ENCODE measurements around the gene SCFD2. TPM values are rescaled to one million over a fixed set of nuclear protein-coding genes. Genes with fewer than 3 reads are reported as not detected.

SCFD2 gene
- total RNA-seq, 1 experiment from 2014 or later, result 27.6 TPM

DNA sequence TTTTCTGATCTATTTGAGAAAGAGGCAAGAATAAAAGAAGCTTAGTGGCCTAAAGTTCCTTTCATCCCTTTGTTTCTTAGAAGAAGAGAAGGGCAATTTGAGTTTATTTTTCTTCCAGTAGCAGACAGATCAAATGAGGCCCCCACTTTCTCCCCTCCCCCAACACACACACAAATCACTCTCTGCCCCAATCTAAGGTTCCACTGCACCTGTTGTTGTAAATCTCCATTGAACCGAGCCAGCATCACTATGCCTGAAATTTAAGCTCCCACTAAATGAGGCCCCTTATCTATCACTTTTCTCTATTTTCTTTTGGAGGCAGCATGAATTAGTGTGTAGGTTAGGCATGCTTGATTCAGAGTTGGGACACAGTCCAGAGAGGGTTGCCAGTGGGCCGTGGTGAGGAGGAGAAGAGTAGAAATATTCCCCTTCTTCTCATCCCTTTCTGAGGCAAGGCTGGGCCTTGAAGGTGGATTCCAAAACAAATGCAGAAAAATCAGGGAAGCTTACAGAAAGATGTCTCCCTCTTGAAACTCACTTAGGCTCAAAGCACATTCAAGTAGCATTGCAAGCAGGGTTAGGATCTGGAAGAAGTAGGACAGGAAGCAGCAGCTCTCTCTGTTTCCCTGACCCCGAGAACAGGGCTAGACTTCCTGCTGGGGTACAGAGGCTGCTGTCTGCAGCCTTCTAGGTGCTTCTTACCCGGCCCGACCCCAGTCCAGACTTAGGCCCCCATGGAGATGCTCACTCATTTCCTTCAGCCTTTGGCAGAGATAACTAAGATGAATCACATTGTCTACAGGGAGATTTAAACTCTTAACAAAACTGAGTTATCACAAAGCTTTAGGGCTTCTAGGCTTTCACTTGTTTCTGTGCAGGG is 433.0 kb downstream of the SCFD2 start:
- DNase-seq (ENCODE audit: low read depth), result no peak

DNA sequence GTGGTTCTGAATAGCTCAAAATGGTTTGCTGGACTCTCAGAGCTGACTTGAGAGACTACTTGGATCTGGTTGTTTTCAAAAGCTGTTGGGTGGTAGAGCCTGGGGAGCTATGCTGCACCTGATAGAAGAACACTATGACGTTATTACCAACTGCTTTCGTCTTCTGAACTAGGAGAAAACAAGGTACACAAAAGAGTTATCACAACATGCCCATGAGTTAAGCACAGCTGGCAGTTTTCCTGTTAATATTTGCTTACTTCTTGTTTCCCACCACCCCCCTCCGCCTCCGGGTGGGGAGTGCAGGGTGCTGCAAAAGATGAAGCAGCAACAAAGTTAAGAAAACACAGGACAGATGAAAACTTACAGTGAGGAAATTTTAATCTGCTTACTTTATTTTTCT is 434.6 kb downstream of the SCFD2 start:
- DNase-seq (ENCODE audit: low read depth), result no peak

DNA sequence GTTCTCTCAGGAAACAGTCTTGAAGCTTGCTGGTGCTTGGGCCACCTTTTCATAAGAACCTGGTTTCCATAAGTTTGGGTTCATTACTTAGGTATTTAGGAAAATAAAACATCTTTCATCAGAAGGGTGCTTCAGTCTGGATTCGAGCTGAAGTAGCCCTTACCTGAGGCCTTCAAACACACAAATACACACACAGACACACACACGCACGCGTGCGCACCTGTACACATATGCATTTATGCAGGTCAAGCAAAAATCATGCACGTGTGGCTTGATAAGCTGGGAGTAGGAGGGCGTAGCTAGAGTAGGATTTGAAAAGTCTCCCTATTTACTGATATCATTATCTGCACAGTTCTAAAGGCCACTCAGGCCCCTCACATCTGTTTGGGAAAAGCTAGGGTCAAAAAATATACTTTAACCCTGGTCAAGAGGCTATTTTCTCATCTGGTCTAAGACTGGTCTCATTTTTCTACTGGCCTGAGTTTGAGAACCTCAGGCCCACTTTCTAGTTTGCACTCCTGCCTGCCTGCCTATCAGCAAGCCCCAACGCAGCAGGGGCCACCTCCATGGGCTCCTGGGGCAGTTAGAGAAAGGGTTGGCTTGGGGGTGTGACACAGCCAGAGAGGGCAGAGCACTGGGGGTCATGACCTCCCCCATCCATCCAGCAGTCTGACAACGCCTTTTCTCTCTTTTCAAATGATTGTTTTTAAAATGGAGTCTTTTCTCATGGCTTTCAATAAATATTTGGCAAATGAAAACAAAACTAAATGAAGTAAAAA is 439.5 kb downstream of the SCFD2 start:
- no peak for DNase-seq (ENCODE audit: low read depth)

DNA sequence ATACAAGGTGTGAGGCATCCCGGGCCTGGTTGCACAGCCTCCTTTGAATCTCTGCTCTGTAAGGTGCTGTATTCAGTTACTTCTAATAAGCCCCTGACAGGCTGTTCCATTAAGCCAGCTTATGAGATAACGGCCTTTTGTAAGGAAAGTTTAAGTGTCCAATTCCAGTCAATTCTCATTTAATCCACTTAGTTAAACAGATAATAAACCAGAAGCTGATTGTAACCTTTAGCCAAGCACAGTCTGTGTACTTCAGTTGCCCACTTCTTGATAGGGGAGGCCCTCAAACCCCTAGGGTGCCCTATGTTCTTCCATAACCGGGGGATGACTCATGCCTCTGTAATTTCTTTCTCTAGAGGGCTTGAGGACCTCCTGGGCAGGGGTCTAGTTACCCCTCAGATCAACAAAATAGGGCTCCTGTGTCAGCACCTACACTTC is 440.3 kb downstream of the SCFD2 start:
- DNase-seq (ENCODE audit: low read depth), result peak; percentile 12

DNA sequence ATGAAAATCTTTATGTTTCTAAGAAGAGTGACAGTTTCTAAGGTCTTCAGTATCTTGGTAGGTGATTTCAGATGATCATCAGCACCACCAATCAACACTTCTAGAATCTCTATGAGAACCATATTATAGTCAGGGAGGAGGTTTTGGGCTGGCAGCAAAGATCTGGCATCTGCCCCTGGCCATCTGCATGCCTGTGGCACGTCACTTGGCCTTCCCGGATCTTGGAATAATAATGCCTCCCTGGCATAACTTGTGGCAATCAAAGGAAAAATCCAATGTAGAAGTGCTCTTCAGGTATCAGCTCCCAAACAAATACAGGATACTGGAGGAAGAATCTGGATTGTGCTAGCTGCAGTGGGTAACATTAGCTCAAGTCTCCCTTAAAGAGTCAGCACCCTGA is 446.4 kb downstream of the SCFD2 start:
- no peak for DNase-seq (ENCODE audit: low read depth)

DNA sequence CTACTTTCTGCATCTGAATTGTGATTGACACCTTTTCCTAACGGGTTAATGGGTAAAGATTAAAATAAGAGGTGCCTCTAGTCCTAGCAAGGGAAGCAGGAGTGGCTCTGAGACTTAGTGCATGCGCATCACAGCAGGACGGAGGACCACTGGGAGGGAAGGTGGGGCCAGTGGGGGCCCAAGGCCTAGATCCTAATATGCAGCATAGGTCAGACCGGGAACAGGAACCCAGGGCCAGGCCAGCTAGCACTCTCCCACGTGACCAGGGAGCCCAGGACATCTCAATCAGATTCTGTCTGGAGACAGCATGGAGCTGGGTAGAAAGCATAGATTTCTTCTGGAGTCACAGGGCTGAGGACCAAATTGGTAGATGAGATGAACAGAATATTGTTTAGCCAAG is 448.0 kb downstream of the SCFD2 start:
- no peak for DNase-seq (ENCODE audit: low read depth)

DNA sequence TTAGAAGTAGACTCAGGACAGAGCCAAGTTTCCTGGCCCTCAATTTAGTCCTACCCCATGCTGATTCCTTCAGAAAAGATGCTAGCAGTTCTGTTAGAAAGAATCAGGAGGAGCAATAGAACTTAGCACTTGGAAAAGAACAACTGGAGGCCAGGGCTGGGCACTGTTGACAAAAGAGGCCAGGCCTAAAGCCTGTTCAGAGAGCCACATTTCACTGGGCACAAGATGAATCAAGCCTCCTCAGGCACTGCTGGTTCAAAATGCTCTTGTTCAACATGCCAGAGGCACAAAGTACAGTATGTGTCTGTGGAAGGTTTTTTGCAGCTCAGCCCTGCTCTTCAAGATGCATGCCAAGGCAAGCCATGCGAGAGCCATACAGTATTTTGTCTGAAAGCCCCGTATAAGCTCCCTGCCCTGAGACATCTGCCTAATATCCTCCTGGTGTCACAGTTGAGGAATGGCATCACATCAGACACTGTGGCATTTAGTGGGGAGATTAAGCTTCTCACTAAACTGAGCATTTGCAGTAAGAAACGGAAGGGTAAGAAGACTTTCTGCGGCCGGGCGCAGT is 450.0 kb downstream of the SCFD2 start:
- DNase-seq (ENCODE audit: low read depth), result peak; percentile 3

DNA sequence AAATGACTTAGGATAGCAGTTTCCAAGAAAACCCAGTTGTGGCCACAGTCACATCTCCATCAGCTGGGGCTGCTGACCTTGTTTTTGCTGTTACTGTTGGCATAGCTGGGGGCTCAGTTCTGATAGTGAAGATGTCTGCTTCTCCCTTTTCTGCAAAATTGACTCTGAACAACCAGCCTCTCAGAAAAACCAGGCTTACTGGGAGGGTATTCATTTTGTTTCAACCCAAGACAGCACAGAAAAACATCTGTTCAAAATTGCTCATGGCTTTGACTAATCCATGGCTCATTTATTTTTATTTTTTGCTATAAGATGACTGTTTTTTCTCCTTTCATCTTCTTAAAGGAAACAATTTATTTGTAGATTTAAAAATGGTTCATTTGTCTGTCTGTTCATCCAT is 450.7 kb downstream of the SCFD2 start:
- DNase-seq (ENCODE audit: low read depth), result no peak

DNA sequence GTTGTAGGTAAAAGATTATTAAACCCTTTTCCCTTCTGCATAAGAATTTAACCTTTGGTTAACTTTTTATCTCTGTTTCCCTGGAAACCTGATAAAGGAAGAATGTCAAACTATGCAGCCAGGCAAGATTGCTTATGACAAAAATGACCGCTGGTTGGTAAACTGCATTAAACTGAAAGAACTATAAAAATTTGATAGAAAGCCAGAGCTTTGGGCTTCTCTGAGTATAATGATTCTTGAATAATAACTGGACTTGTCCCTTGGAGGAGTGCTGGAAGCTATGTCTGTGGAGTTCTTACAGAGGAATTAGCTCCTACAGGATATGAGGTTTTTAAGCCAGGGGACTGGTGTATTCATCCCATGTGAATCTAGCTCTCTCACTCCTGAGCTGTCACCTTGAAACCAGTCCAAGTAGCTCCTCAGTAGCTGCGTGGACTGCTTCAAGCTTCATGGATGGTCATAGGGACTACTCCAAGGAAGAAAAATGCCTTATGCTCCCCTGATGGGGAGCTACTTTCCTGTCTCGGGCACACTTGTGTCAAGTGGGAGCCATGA is 451.7 kb downstream of the SCFD2 start:
- DNase-seq (ENCODE audit: low read depth), result peak; percentile 35

DNA sequence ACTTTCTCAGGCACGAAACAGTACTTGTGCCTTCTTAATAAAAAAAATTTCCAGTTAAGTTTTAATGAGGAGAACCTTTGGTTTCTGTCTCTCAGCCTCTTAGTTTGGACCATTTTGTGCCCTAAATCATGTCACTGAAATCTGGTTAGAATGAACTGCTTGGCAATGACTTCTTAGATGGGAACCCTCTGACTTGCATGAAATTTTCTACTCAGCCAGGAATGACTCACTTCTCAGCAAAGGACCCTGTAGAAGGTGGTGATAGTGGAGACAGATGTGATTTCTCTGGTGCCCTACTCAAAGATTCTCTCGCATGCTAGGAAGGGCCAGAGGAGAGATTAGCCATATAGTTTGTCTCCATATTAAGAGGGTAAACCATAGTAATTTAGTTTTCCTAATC is 453.3 kb downstream of the SCFD2 start:
- peak; percentile 39 for DNase-seq (ENCODE audit: low read depth)

DNA sequence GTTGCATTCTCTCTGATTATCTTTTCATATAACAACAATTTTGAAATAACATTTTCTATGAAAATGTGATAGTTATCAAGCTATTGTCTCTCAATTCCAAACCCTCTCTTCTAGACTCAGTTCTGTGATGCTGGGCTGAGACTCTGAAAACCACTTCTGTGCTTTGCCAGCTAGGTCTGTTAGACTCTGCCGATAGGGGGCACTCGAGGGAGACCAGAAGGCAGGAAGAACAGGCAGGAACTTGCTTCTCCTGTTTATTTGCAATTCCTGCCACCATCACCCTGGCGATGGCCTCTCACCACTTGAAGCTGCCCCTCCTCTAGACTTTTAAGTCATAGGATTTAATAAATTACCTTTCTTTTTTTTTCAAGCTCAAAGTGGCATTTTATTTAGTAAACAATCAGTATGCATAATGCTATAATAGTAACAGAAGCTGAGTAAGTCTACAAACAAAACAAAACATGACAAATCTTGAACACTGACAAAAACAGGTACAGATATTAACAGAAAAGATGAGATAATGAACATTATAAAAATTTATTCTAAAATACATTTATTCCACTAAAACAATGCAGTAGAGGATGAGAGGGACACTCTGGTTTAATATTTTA is 454.1 kb downstream of the SCFD2 start:
- peak; percentile 62 for DNase-seq (ENCODE audit: low read depth)

DNA sequence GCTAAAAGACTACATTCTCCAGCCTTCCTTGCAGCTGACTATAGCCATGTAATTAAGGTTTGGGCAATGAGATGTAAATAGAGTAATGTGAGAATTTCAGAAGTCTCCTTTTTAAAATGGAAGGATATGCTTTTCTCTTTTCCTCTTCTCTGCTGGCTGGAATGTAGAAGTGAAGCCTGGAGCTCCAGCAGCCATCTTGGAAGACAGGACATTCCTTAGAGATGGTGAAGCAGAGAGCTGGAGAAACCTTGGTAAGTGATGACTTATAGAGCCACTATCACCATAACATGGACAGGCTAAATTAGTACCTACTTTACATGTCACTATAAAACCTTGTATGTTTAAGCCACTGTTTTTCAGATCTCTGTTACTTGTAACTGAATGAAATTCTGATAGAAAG is 455.7 kb downstream of the SCFD2 start:
- DNase-seq (ENCODE audit: low read depth), result no peak

DNA sequence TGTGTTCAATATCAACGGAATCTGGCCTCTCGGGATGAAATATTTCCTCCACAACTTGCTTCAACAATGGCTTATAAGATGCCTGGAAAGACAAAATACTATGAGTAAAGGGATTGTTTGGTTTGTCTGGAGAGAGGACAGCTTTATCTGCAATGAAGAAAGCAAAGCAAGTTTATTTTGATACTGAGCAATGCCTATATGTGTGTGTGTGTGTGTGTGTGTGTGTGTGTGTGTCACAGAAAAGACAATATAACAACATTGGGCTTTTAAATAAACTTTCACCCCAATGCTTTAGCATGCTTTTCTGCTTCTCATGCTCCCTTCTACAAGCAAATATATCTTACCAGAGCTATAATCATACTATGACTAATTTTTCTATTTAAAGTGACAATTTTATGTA is 458.4 kb downstream of the SCFD2 start:
- no peak for DNase-seq (ENCODE audit: low read depth)

DNA sequence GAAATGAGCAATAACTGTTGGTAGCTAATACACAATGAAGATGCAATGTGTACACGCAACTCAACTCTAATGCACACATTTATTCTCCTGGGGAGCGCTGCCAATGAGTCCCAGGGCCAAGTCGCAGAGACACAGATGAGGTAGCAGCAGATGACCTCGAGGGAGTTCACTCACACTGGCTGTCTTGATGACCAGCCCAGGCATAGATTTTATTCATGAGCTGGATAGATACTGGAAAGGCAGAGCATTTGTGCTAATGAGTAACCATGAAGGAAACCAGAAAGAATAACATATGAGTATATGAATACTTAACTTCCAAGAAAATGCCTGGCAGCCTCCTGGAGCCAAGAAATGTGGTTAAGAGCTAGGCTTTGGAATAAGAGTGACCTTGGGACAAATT is 461.4 kb downstream of the SCFD2 start:
- no peak for DNase-seq (ENCODE audit: low read depth)

DNA sequence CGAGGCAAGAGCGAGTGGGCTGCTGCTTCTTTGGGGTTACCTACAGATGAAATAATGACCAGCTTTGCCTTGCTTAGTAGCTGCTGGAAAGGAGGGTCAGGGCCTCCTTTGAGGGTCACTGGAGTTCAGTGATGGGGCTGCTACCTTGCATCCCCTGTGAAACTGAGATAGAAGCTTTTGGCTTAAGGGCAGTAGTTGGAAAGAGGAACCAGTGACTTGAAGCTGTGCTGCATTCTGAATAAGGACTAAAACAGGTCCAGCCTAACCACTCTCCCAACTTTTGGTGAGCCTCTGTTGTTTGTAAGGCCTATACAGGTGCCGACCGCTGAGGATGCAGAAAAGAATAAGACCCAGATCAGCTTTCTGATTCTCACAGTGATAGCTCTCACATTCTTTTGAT is 462.6 kb downstream of the SCFD2 start:
- no peak for DNase-seq (ENCODE audit: low read depth)

DNA sequence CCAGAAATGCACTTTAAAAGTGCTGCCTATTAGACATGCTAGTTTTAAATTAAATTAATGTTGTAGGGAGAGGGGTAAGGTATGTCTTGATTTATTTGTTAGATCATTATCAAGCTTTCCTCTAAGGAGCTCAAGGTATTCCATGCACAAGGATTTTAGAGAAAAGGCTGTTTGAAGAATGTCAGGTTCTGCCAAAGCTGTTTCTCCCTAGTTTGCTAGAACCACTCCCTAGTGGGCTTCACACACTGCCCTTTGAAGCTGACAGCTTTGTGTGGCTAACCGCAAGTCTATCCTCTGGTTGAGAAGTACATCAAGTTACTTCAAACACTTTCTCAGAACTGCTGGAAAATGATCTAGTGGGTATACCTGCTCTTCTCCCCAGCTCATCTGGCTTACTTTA is 471.4 kb downstream of the SCFD2 start:
- no peak for DNase-seq (ENCODE audit: low read depth)

DNA sequence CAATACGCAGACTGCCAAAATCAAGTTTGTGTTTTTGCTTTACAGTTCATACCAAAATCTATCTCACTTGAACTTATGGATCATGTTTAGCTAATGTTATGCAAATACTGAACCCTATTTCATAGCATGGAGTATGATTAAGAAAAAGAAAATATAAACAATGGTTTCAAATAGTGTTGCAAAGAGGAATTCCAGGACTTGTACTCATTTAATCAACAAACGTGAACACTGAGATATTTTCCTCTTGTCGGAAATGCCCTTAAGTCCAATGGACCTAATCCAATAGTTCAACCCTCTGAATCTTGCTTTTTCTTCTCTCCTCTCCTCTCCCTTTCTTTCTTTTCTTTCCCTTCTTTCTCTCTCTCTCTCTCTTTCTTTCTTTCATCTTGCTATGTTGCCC is 473.0 kb downstream of the SCFD2 start:
- no peak for DNase-seq (ENCODE audit: low read depth)

DNA sequence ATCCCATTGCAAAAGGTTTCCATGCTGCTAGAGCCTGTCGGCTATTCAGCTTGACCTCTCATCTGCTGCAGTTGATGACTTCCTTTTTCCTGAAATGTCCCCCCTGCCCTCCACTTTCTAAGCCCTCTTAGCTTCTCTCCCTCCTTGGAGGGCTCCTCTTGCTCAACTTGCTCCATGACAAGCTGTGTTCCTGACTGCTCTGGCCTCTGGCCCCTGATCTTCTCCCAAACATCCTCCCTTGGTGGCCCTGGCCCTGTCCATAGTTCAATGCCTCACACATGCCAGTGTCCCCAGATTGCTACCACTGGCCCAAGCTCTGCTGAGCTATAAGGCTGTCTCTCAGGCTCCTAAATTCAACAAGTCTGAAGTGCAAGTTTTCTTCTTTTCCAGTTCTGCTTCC is 474.1 kb downstream of the SCFD2 start:
- no peak for DNase-seq (ENCODE audit: low read depth)

DNA sequence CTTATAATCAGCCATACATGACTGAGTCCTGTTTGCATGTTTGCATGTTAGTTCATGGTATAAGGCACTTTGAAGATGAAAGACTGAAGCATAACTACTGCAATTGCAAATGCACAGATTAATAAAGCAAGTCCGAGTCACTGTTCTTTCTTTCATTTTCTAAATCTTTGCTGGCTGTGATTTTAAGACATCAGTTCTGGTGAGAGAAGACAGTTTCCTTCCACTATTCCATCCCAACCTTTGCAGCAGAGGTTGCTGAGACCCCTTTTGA is 475.4 kb downstream of the SCFD2 start:
- DNase-seq (ENCODE audit: low read depth), result no peak

DNA sequence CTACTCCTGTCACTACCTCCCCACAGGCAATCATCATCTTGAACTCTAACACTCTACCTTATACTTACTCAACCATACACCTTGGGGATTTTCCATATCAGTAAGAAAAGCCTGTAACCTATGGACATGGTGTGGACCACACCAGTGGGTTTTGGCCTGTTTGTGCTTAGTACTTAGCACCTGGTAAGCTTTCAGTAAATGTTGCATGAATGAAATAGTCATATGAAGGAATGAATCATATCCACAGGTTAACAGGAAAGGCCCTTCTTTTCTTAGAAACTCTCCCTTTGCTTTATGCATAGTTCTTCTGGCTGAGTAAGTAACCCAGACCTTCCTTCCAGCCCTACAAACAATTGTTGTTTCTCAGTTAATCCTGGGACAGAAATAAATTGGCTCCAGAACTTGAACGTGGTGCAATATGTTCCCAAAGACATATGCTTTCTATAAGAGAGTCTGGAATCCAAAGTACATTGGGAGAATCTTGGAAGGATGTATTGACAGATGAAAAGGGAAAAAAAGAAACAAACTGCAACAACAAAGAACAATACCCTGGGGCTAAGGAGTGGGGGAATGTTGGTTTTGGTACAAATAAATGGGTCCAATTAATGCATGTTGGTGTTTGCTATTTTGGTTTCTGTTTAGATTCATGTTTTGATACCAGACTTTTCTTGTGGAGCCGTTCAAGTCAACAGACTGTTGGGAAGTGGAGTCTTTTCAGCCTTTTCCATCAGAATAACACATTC is 475.9 kb downstream of the SCFD2 start:
- DNase-seq (ENCODE audit: low read depth), result no peak

DNA sequence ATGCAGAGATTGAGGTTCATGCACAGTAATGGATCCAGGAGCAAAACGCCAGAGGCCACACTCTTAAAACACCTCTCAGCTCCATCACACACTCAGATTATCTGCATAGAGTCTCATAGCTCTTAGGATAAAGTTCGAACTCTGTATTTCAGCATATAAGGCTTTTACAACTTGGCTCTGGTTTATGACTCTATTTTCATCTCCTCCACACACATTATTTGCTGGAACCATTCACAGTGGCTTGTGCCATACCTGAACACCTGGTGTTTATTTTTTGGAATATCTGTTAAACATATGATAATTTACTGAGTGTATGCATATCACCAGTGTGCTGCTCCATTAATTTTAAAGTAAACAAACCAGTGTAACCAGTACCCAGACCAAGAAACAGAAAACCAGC is 476.5 kb downstream of the SCFD2 start:
- DNase-seq (ENCODE audit: low read depth), result no peak

DNA sequence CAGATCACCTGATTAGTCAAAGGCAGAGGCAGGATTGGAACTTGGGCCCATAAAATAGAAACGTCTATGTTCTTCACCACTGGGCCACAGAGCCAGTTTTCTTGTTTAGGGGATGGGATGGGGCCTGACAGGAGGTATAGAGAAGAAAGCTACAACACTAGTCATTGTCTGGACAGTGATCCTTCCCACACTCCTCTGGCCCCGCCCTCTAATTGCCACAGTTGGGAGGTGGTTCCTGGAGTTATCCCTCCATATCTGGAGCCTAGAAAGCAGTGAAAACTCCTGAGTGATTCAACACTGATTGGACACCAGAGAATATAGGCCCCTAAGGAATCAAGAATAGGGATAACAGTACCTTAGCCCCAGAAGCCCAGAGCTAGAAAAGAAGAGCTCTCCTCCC is 480.9 kb downstream of the SCFD2 start:
- no peak for DNase-seq (ENCODE audit: low read depth)
